GM19467 (cell line): ENCODE data around the gene TLE5.

Experiments used
- ATAC-seq: cut with Tn5 transposase; IDR thresholded peaks from one replicate; pipeline ENCODE4 v1.9.1; 2021; ENCODE audit warnings: mild to moderate bottlenecking, moderate library complexity; ENCODE audit not compliant: unreplicated experiment

Gene TLE5, protein sequence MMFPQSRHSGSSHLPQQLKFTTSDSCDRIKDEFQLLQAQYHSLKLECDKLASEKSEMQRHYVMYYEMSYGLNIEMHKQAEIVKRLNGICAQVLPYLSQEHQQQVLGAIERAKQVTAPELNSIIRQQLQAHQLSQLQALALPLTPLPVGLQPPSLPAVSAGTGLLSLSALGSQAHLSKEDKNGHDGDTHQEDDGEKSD

DNA sequence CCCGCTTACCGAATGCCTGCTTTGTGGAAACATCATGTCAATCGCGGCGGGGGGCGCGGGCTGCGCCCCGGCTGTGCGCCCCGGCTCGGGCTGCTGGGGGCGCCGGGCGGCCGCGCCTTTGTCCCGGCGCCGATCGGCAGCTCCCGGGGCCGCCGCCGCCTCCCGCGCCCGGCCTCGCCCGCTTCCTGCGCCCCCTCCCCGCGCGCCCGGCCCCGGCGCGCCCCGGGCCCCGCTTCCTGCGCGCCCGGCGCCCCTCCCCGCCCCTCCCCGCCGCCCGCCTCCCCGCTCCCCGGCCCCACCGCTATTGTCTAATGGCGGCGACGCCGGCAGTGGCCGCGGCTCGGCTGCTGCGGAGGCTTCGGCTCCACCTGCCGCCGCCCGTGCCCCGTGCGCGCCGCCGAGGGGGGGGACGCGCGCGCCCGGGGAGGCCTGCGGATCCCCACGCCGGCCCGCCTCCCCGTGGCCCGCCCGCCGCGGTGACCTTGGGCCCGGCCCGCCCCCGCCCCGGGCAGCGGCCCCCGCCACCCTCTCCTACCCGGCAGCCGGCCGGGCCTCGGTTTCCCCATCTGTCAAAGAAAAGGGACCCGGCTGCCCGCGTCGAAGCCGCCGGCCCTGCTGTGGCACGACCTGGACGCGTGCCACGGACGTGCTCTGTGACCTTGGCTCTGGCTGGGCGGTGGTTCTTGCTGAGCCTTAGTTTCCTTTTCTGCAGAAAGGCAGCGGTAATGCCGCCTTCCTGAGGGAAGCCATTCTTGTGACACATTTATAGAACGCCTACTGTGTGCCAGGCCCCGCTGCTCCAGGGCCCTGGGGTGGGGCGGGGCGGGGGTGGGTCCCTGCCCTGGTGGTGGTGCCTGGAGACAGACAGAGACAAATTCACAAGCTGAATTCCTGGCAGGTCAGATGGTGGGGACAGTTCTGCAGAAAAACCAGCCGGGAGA, at the start of gene TLE5:
Gene TLE5, minus strand, starts transcription at position 331 of the 941 bp plus-strand sequence. Its CDS starts 295 bp downstream, at position 36.
- ATAC-seq: no peak

DNA sequence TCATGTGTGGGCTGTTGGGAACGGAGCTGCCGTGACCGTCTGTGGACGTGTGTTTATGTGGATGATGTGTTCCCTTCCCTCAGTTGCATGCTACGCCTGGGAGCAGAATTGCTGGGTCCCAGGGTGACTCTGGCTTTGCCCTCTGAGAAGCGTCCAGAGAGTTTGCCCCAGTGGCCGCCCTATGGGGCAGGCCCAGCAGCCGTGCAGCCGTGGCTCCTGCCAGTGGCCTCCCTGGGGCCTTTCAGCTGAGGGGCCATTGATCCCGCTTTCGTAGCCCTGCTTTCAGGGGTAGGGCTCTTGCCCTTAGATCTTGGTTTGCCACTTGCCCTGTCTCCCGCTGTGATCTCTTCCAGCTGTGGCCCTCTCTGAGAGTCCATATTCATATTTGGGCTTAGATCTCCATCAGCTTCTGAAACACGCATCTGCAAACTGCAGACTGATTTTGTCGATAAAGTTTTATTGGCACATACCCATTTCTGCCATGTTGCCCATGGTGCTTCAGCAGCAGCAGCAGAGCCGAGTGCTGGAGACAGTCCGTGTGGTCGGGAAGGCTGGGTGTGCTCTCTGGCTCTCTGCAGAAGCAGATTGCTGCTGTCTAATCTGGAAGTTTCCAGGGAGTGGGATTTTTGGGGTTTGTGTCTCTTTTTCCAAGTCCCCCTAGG, 49.4 kb upstream of the TLE5 start:
- ATAC-seq: no peak

DNA sequence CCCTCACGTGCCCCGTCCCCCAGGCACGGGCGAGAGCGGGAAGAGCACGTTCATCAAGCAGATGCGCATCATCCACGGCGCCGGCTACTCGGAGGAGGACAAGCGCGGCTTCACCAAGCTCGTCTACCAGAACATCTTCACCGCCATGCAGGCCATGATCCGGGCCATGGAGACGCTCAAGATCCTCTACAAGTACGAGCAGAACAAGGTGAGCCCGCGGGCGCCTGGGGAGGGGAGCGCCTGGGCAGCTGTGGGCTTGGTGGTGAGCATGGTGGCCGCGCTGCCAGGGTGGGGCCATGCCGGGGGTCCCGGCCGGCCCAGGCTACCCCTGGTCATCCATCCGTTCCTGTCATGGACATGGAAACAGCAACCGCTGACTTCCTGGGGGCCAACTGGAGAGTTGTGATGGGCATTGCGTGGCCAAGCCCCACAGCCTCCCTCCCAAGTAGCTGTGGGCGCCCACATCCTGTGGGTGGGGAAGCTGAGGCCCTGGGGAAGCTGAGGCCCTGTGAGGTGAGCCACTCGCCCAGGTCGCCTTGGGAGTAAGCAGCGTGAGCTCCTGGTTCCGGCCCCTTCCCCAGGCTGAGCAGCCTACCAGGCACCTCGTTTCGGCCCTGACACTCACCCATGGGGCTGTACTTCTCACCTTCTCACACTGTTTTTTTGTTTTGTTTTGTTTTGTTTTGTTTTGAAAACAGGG, 48.0 kb upstream of the TLE5 start:
- ATAC-seq: no peak

DNA sequence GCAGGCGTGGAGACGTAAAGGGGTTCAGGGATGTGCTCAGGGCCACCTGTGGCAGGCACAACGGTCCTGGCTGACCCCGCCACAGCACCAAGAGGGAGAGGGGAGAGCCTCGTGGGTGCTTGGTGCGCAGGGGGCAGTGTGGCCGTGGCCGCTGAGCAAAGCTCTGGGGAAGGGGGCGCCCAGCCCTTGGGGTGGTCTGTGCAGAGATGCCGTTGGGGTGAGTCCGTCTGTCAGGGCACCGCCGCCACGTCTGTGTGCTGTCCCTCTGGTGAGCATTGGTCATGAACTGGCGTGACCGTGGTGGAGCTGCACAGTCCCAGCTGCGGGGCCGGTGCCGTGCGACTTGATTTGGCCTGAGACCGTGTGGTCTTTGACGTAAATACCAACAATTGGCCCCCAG, 47.2 kb upstream of the TLE5 start:
- no peak for ATAC-seq

DNA sequence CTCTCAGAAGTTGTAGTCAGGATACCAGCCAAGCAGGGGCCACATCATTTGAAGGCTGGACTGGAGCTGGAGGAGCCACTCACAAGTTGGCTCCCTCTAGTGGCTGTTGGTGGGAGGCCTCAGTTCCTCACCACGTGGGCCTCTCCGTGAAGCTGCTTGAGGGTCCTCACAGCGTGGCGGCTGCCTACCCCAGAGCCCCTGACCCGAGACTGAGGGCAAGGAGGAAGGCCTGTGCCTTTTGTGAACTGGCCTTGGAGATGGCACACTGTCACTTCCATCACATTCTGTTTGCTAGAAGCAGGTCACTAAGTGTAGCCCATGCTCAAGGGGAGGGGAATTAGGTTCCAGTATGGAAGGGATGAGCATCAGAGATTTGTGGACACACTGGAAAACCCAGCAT, 46.5 kb upstream of the TLE5 start:
- no peak for ATAC-seq

DNA sequence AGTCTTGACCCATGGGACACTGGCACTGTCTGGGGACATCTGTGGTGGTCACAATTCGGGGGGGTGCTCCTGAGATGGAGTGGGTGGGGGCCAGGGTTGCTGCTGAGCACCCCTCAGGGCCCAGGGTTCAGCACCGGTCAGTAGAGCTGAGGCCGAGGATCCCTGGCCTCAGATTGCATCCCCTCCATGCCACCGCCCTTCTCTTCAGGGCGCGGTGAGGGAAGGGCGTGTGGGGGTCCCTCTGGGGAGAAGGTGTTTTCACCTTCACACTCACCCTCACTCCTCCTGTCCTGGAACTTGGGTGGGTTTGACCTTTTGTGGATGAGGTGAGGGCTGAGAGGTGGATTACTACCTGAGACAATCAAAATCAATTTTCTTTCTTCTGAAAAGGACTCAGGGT, 45.4 kb upstream of the TLE5 start:
- ATAC-seq: no peak

DNA sequence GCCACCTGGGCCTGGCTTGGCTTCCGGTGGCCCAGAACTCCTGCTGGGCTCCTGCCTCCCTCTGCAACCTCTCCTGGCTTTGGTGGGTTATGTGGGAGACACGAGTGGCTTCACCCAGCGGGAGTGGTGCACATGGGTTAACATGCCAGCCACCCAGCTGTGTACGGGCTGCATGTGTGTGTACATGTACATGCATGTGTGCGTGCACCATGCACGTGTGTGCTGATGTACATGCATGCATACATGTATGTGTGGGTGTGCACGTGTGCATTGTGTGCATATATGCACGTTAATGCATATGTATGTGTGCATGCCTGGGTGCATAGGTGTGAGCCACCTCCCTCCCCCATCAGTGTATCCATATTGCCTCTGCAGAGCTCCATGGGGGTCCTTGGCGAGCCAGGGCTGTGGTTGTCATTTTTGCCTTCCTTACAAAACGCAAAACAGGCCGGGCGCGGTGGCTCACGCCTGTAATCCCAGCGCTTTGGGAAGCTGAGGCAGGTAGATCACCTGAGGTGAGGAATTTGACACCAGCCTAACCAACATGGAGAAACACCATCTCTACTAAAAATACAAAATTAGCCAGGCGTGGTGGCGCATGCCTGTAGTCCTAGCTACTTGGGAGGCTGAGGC, 44.3 kb upstream of the TLE5 start:
- ATAC-seq: no peak

DNA sequence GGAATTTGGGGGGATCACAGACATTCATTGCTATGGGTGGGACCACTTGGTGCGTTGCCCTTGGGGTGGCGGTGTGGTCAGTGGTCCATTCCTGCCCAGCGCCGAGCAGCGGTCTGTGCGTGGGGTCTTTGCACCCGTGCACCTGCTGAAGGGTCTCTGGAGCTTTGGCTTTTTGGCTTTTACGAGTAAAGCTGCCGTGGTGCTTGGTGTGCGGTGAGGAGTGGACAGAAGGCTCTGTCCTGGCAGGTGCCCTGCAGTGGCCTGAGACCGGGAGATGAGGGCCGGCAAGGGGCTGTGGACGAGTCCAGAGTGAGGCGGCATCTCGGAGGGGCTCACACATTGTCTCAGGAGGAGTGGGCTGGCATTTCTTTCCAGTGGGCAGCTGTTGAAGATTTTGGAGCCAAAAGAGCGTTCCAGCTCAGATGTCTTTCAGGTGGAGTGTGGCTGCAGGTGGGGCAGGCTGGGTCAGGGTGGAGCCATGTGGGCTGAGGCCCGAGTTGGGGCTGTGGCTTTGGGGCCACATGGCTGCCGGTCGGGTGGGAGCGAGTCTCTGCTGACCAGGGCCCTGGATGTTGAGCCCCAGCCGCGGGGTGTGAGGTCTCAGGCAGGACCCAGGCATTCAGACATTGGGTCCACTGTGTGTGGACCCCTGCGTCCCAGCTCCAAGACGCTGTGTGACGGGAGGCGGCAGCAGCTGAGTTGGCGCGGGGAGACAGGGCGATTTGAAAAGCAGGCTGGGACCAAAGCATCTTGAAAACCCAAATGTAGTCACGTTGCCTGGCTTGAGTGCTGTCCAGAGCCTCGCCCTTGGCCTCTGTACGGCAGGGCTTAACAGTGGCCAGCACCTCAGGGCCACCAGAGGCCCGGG, 43.6 kb upstream of the TLE5 start:
- no peak for ATAC-seq

DNA sequence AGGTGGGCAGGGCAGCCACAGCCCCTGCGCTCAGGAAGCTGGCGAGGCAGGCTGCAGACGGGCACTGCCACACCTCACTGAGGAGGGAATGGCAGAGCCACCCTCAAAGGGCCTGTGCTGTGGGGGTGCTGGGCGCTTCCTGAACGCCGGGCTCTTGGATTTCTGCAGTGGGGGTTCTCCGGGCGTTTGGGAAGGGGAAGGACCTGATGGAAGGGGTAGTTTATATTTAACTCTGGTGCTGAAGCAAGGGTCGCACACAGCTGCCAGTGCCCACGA, 42.4 kb upstream of the TLE5 start:
- no peak for ATAC-seq

DNA sequence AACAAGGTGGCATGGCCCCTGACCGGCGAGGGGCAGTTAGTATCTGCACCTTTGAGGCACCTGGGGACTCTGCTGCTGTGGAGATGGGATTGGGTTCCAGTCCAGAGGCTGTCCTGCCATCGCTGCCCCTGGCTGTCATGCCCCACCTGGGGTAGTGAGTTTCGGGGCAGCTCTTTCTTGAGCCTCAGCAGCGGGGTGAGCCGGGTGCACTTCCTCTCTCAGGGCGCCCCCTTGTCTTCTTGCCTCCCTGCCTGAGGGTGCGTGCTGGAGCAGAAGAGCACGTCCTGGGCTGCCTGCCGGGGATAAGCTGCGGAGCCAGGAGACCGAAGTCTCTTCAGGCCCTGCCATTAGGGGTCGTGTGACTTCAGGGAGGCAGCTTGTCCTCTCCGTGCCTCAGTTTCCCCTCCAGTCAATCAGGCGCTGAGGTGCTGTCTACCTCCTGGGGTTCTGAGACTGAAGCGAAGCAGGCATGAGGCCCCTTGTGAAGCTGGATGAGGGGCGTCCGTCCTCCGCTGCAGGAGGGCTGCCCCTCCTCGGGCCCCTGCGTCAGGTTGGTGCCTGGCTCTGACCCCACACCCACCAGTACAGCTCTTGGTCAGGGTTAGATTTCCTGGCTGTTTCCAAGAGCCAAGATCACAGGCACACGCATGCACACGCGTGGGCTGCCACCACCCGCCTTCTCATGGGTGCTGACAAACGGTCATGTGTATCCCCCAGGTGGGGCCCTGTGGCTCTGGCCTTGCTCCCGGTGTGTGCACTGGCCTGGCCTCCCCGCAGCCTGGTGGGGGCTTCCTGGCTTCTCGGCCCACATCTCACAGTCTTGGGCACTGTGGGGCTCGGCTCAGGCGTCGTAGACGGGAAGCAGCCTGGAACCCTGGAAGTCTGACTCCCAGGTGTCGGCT, 40.2 kb upstream of the TLE5 start:
- no peak for ATAC-seq

DNA sequence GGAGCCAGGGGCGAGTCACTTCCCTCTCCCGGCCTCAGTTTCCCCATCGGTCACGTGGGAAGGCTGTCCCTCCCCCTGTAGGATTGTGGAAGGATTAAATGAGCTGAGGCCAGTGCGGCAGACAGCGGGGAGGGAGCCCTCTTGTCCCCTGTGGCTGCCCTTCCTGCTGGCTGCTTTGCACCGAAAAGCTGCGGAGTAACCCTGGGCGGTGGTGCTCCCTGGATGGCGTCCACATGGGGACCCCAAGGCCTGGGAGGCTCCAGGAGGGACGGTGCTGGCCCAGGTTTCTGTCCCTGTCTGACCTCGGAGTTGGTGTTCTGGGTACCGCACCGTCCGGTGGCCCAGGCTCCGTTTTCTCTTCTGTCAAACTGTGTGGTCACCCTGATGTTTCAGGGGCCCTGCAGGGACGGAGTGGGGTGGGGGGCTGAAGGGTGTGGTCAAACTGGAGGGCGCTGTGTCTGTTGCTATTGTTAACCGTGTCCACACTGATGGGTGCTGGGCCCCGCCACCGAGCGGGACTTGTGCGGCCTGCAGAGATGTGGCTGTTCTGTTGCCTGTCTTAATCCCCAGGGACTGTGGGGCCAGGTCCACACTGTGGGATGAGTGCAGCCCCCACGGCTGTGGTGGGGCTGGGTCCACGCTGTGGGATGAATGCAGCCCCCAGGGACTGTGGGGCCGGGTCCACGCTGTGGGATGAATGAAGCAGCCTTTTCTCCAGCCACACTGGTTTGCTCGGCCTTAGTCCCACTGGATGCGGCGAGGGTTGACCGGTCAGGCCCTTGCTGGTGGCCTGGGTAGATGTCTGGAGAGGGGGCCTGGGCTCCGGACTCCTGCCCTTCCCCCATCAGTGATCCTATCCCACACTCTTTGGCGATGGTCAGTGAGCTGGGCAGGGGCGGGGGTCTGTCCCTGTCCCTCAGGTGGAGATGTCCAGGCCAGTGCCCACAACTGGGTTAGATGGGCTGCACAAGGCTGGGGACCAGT, 38.7 kb upstream of the TLE5 start:
- no peak for ATAC-seq

DNA sequence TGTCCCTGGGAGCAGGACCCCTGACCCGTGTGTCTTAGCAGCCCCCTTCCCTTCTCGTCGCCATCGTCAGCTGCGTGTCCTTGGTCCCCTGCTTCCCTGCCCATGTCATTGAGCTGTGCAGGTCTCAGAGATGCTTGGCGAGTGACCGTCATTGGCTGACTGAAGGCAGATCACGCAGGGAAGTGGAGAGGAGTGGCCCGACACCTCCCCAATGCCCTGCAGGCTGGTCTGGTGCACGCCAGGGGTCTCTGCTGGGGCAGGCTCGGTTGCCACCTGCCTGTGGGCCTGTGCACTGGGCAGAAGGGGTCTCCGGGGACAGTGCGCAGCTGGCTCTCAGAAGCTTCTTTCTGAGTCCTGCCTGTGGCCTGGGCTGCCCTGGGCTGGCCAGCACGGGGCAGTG, 38.0 kb upstream of the TLE5 start:
- ATAC-seq: no peak

DNA sequence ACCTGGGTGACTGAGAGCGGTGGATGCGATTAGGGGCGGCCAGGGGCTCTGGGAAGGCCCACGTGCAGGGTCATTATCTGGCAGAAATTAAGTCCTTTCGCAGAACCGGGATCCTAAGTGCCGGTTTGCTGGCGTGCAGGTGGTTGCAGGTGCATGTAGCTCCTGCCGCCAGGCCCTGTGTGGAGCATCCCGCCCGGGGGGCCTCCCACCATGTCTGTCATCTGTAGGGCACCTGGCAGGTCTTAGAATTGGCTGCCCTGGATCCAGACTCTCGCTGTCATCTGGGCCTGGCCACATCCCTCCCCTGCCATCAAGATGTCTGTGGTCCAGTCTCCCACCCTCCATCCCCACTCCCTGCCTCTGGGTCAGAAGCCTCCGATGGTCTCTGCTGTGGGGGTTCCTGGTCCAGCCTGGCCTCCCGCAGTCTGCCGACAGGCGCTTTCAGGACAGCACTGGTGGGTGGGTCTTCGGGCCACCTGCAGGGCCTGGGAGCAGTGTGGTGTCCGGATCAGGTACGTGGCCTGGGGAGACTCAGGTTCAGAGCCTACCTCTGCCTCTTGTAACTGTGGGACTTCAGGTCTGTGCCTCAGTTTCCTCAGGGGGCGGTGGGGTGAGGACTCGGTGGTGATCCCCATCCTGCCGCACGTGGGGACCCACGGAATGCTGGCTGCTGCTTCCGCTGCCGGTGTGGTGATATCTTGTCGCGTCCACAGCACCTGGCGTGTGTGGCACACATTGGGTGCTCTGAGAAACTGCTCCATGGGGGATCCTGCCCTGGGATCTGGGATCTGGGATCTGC, 37.3 kb upstream of the TLE5 start:
- no peak for ATAC-seq

DNA sequence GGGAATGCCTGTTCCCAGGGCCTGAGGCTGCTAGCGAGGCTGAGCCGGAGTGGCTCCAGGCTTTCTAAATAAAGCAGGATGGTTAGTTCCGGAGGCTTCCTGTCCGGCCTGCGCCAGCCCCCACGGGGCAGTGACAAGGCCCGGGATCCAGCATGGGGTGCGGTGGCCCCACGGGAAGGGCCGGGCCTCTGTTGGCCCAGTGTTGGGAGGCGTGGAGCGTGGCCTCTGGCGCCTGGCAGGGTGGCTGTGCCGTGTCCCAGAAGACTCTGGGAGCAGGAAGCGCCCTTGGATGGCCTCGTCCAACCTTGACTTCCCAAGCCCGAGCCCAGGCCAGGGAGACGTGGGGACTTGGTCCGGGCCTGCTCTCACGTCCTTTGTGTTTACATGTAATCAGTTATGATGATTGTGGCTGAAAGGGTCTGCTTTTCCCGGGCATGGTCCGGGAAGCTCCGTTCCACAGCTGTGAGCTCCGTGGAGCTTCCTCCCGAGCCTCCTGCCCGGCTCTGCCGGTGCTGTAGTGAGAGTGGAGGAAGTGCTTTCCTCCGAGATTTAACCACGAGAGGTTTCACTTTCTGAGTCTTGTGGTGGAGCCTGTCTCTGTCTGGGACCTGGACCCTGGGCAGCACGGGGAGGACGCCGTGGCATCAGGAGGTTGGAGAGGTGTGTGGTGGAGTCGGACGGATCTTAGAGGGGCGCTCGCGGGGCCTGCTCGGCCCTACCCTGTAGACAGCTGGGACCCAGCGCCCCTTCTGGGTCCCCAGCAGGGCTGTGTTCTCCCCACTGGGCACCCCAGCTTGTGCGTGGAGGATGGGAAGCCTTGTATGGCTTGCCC, 36.4 kb upstream of the TLE5 start:
- ATAC-seq: no peak

DNA sequence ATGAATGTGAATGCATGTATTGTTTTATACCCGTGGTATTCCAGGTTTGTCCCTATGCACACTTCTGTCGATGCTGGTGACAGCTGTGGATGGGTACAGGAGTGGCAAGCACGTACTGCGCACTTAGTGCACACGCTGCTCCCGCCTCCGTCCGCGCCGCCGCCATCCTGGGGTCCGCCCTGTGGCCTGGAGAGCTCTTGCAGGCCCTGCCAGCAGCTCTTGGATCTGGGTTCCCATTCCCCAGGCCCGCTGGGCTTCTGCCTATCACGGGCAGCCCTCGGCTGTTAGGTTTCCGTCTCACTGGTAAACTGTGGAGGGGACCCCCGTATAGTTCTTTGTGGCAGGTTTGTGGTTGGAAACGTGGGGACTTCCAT, 35.8 kb upstream of the TLE5 start:
- ATAC-seq: no peak

DNA sequence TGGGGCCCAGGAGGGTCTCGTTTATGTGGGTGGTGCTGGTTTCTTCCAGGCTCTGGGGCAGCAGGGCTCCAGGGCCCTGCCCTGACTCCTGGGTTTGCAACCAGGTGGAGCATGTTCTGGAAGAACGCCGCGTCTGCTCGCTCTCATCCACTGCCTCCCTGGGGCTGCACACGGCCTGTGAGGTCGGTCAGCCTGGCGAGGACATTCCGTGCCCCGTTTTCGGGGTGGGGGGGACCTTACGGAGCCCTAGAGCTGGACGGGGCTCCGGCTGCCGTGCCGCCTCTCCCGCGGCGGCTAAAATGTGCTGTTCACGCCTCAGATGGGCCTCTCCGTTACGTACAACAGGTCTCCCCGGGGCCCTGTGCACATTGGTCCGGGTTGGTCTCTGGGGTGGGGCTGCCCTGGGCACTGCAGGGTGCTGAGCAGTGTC, 35.2 kb upstream of the TLE5 start:
- no peak for ATAC-seq
